ENCODE data around the gene TOLLIP.

DNA sequence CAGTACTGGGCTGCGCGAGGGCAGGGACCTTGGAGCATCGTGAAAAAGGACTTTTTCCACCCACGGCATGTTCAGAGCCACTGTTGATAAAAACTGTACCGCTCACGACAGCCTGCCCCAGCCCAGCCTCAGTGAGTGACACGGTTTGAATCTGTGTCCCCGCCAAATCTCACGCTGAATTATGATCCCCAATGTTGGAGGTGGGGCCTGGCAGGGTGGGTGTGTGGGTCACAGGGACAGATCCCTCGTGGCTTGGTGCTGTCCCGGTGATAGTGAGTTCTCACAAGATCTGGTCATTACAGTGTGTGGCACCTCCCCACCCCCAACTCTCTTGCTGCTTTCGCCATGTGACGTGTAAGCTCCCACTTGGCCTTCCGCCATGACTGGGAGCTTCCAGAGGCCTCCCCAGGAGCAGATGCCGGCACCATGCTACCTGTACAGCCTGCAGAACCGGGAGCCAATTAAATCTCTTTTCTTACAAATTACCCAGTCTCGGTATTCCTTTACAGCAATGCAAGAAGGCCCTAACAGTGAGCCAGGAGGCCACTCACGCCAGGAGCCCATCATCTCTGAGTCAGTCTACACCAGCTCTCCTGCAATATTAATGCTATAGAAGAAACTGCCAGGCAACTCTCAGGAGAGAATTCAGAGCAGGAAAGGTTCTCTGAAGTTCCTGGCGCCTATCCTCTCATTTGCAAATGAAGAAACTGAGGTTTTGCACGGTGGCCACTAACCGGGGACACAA is 1.3 kb downstream of the TOLLIP start:
- TF ChIP-seq, protein P1, sequence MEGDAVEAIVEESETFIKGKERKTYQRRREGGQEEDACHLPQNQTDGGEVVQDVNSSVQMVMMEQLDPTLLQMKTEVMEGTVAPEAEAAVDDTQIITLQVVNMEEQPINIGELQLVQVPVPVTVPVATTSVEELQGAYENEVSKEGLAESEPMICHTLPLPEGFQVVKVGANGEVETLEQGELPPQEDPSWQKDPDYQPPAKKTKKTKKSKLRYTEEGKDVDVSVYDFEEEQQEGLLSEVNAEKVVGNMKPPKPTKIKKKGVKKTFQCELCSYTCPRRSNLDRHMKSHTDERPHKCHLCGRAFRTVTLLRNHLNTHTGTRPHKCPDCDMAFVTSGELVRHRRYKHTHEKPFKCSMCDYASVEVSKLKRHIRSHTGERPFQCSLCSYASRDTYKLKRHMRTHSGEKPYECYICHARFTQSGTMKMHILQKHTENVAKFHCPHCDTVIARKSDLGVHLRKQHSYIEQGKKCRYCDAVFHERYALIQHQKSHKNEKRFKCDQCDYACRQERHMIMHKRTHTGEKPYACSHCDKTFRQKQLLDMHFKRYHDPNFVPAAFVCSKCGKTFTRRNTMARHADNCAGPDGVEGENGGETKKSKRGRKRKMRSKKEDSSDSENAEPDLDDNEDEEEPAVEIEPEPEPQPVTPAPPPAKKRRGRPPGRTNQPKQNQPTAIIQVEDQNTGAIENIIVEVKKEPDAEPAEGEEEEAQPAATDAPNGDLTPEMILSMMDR (IDR thresholded peaks at IDR 0.05 in 8 of 11, conservative IDR thresholded peaks at IDR 0.05 in 3 of 11), result no peak
- TF ChIP-seq POLR2AphosphoS5 (IDR thresholded peaks at IDR 0.05), result no peak
